Measurements from ENCODE around the gene PIGV.

GRCh38 chr1:26791148-26791547 is 3.4 kb downstream of the PIGV start:
- TF ChIP-seq CTCF (conservative IDR thresholded peaks at IDR 0.05) (no peak), EZH2 (IDR thresholded peaks at IDR 0.05; ENCODE audit: low read depth) (no peak)

Measured in PC-9 (cell line).